K562 (cell line): ENCODE data around the gene ZNF514. TPM values are rescaled to one million over a fixed set of nuclear protein-coding genes. Genes with fewer than 3 reads are reported as not detected.

Experiments
- CREB3L1 ChIP-seq: fragments of 450-650 bp; IDR thresholded peaks from 2 replicates; pipeline ENCODE4 v1.6.1; 2014; ENCODE audit warnings: low read depth, mild to moderate bottlenecking, moderate library complexity, borderline replicate concordance
- HBP1 ChIP-seq: fragments of 450-650 bp; formaldehyde crosslinking; IDR thresholded peaks from 2 replicates; pipeline ENCODE4 v1.4.0; 2022; ENCODE audit warnings: missing genetic modification characterization
- JUNB ChIP-seq: fragments of 450-650 bp; formaldehyde crosslinking; conservative IDR thresholded peaks from 2 replicates; pipeline ENCODE4 v1.4.0; 2020; ENCODE audit warnings: mild to moderate bottlenecking
- PRDM10 ChIP-seq: fragments of 450-650 bp; IDR thresholded peaks from 2 replicates; pipeline ENCODE4 v1.6.1; 2018; ENCODE audit not compliant: partially characterized antibody
- VEZF1 ChIP-seq: fragments of 200-800 bp; sonication (Bioruptor generic); IDR thresholded peaks from 2 replicates; pipeline ENCODE4 v1.6.1; 2017; ENCODE audit warnings: missing genetic modification characterization, missing compliant biosample characterization
- ZNF133 ChIP-seq: fragments of 250-450 bp; sonication (Bioruptor Pico); IDR thresholded peaks from 2 replicates; pipeline ENCODE4 v1.4.0; 2020; ENCODE audit warnings: mild to moderate bottlenecking
- ZNF280B ChIP-seq: fragments of 250-450 bp; sonication (Bioruptor Pico); IDR thresholded peaks from 2 replicates; pipeline ENCODE4 v1.5.1; 2021; ENCODE audit warnings: mild to moderate bottlenecking
- polyA plus RNA-seq, 8 experiments: library from polyadenylated mRNA; depleted of rRNA in 4 of 8; stranded (reverse) in 5 of 8; unstranded in 3 of 8; fragments of >200 nt; fragmentation: Nextera tagmentation in 2 of 8; fragmentation: Illumina TruSeq in 1 of 8; extraction: Ambion mirVana in 2 of 8; extraction: Trizol in 1 of 8; gene quantifications; 2 replicates each; pipeline versions ENCODE4 v1.2.1 to v1.2.3, GENCODE V29; 2011 to 2014; ENCODE audit warnings: inconsistent platforms in 1 of 8, missing spikeins in 1 of 8
- total RNA-seq, 7 experiments: library from RNA; depleted of rRNA in 6 of 7; stranded (reverse); fragments of >200 nt in 6 of 7; fragmentation: Illumina TruSeq in 2 of 7; extraction: Trizol in 2 of 7; gene quantifications; 2 replicates each; pipeline versions ENCODE4 v1.2.1 to v1.2.3, GENCODE V29; 2011 to 2021; ENCODE audit warnings: low replicate concordance in 1 of 7

Gene ZNF514
- total and polyA plus RNA-seq, 9 of the 15 experiments (the other 6 are each of a cell fraction or from before 2014, with no cell fraction given), result 7.5 to 17.7 (median 11.4) TPM

GRCh38 chr2:95181774-95182173, 22.1 kb upstream of the ZNF514 start (continued):
- TF ChIP-seq HBP1 (no peak), JUNB (CRISPR knock-in tag) (no peak), ZNF280B (no peak), ZNF133 (CRISPR knock-in tag) (no peak), PRDM10 (no peak), VEZF1 (no peak), CREB3L1 (no peak)
